HepG2 (cell line): ENCODE results near the gene OLR1. TPM values are rescaled to one million over a fixed set of nuclear protein-coding genes. Genes with fewer than 3 reads are reported as not detected.
"Not testable (repeated sequence)": the region's sequence is repeated elsewhere in the genome, so short reads cannot be mapped to it uniquely, and the experiment has no call there.

Source experiments
- ATAC-seq: fragments of 200-7000 bp; cut with Tn5 transposase; 3 replicates; pipeline ENCODE4 v1.9.1; 2020; ENCODE audit warnings: mild to moderate bottlenecking, moderate library complexity
- BruUV-seq: library from RNA; stranded (reverse); fragments of 400-500 nt; replicated peaks from 2 replicates; lab custom pipeline; 2021; lab: Mats Ljungman, UMichigan
- CTCF ChIA-PET: fragments of 300-600 bp; formaldehyde crosslinking; extraction: SDS; loops from one replicate; lab custom pipeline; 2021; ENCODE audit warnings: low total read pairs, inconsistent platforms, low intra/inter-chr PET ratio; lab: Yijun Ruan, JAX
- POLR2A ChIA-PET: fragments of 350-600 bp; sonication (Branson Sonifier 250); formaldehyde crosslinking; loops from one replicate; lab custom pipeline; 2020; ENCODE audit warnings: antibody characterized with exemption, inconsistent platforms; lab: Yijun Ruan, JAX
- DNase-seq: peaks from one replicate; pipeline ENCODE4 v3.0.0-alpha.2; 2015; ENCODE audit warnings: low spot score
- FAIRE-seq: peaks from 3 replicates; lab custom pipeline; 2011; peaks lifted over from hg19 to GRCh38; lab: Jason Lieb, UNC
- H2AFZ ChIP-seq: one replicate; pipeline ENCODE4 v1.6.1; 2011; ENCODE audit warnings: low read length, inconsistent platforms
- H3K27ac ChIP-seq: fragments of 300-600 bp; 3 replicates; pipeline ENCODE4 v1.8.0; 2011; ENCODE audit warnings: mixed run types, mild to moderate bottlenecking, mixed read lengths, low read length, inconsistent platforms; ENCODE audit not compliant: insufficient read depth; ENCODE audit errors: extremely low read length
- H3K27me3 ChIP-seq, 2 experiments: fragments of 200-600 bp in 1 of 2; 2 replicates in 1 of 2; 3 replicates in 1 of 2; pipeline versions ENCODE4 v1.6.0 to v1.8.0; 2011; ENCODE audit warnings: low read length in 2 of 2, mild to moderate bottlenecking in 2 of 2, moderate library complexity in 2 of 2, inconsistent platforms in 1 of 2; ENCODE audit not compliant: insufficient read depth in 2 of 2, control insufficient read depth in 1 of 2
- H3K36me3 ChIP-seq, 2 experiments: fragments of 200-600 bp in 1 of 2; replicated peaks in 1 of 2; 2 replicates in 1 of 2; 3 replicates in 1 of 2; pipeline versions ENCODE4 v1.5.1 to v1.8.0; 2011; ENCODE audit warnings: low read length in 2 of 2, inconsistent platforms in 1 of 2; ENCODE audit not compliant: insufficient read depth in 2 of 2, control insufficient read depth in 1 of 2
- H3K4me1 ChIP-seq: 2 replicates; pipeline ENCODE4 v1.5.1; 2012; ENCODE audit warnings: low read length, inconsistent platforms; ENCODE audit not compliant: insufficient read depth
- H3K4me2 ChIP-seq: 2 replicates; pipeline ENCODE4 v1.6.0; 2011; ENCODE audit warnings: low read depth, low read length, inconsistent platforms
- H3K4me3 ChIP-seq, 3 experiments: fragments of 200-600 bp in 1 of 3; sonication (generic), shearing (Covaris generic) in 1 of 3; replicated peaks in 1 of 3; 2 replicates each; pipeline ENCODE4 v1.5.1; 2011 to 2016; ENCODE audit warnings: low read length in 3 of 3, inconsistent platforms in 2 of 3, low read depth in 2 of 3, mild to moderate bottlenecking in 2 of 3, control low read depth in 1 of 3, mixed read lengths in 1 of 3; ENCODE audit not compliant: insufficient read depth in 1 of 3
- H3K79me2 ChIP-seq: one replicate; pipeline ENCODE4 v1.6.1; 2011; ENCODE audit warnings: low read length, inconsistent platforms; ENCODE audit not compliant: insufficient read depth
- H3K9ac ChIP-seq: 2 replicates; pipeline ENCODE4 v1.6.0; 2011; ENCODE audit warnings: mild to moderate bottlenecking, low read depth, low read length, inconsistent platforms; ENCODE audit not compliant: insufficient read depth
- H3K9me3 ChIP-seq: 2 replicates; pipeline ENCODE4 v1.5.1; 2012; ENCODE audit warnings: mild to moderate bottlenecking, low read length
- H4K20me1 ChIP-seq: 2 replicates; pipeline ENCODE4 v1.6.0; 2011; ENCODE audit warnings: inconsistent platforms, mild to moderate bottlenecking, low read length, moderate library complexity; ENCODE audit not compliant: insufficient read depth
- CERS6 ChIP-seq: sonication (generic); formaldehyde crosslinking; IDR thresholded peaks from 2 replicates; pipeline ENCODE4 v1.5.0; 2020; ENCODE audit warnings: missing genetic modification reagents
- CHCHD3 ChIP-seq: sonication (generic); formaldehyde crosslinking; IDR thresholded peaks from 2 replicates; pipeline ENCODE4 v1.8.0; 2022; ENCODE audit warnings: mild to moderate bottlenecking, missing genetic modification reagents, moderate library complexity
- HNRNPUL1 ChIP-seq: fragments of 200-400 bp; formaldehyde crosslinking; IDR thresholded peaks from 2 replicates; pipeline ENCODE4 v1.6.1; 2017; ENCODE audit warnings: low read depth, mild to moderate bottlenecking, low read length, moderate library complexity
- ISX ChIP-seq: sonication (generic); formaldehyde crosslinking; conservative IDR thresholded peaks from 2 replicates; pipeline ENCODE4 v1.5.0; 2020; ENCODE audit warnings: missing genetic modification reagents
- MTA1 ChIP-seq: sonication (generic); formaldehyde crosslinking; IDR thresholded peaks from 2 replicates; pipeline ENCODE4 v1.4.0; 2020; ENCODE audit warnings: missing genetic modification reagents, mild to moderate bottlenecking, borderline replicate concordance
- MYPOP ChIP-seq: sonication (generic); formaldehyde crosslinking; IDR thresholded peaks from 2 replicates; pipeline ENCODE4 v1.8.1; 2023; ENCODE audit warnings: mild to moderate bottlenecking, moderate library complexity, missing genetic modification reagents
- REXO4 ChIP-seq: sonication (generic); formaldehyde crosslinking; IDR thresholded peaks from 2 replicates; pipeline ENCODE4 v1.8.0; 2022; ENCODE audit warnings: missing genetic modification reagents, mild to moderate bottlenecking, borderline replicate concordance
- TAF1 ChIP-seq: sonication (generic); formaldehyde crosslinking; IDR thresholded peaks from 2 replicates; pipeline ENCODE4 v1.4.0; 2020; ENCODE audit warnings: missing genetic modification reagents
- TERF1 ChIP-seq: sonication (generic); formaldehyde crosslinking; IDR thresholded peaks from 2 replicates; pipeline ENCODE4 v1.8.0; 2022; ENCODE audit warnings: mild to moderate bottlenecking, missing genetic modification reagents, moderate library complexity
- TRIM22 ChIP-seq: fragments of 450-650 bp; IDR thresholded peaks from 2 replicates; pipeline ENCODE4 v1.6.1; 2017
- XBP1 ChIP-seq: sonication (generic); formaldehyde crosslinking; IDR thresholded peaks from 2 replicates; pipeline ENCODE4 v1.5.0; 2020; ENCODE audit warnings: missing genetic modification reagents
- ZNF256 ChIP-seq: sonication (generic); formaldehyde crosslinking; conservative IDR thresholded peaks from 2 replicates; pipeline ENCODE4 v1.4.0; 2020; ENCODE audit warnings: missing genetic modification reagents
- ZNF720 ChIP-seq: sonication (generic); formaldehyde crosslinking; IDR thresholded peaks from 2 replicates; pipeline ENCODE4 v1.4.0; 2020; ENCODE audit warnings: missing genetic modification reagents
- WGBS: methylation state at CpG from one replicate; pipeline ENCODE4 v1.1.6; 2017; ENCODE audit warnings: low lambda C conversion rate; 5-methylcytosine and 5-hydroxymethylcytosine counted together
- in situ Hi-C: cut with HindIII; loops from 2 replicates; pipeline ENCODE4 v1.10.0; 2017; ENCODE audit warnings: low pct_unique_long_range_greater_than_20kb; ENCODE audit not compliant: extremely low pct_ligation_motif_present
- intact Hi-C: fragments of 100-400 bp; cut with micrococcal nuclease; formaldehyde crosslinking; loops from one replicate; pipeline ENCODE4 v1.10.0; 2022; ENCODE audit not compliant: unreplicated experiment
- polyA plus RNA-seq, 8 experiments: library from polyadenylated mRNA; depleted of rRNA in 3 of 8; stranded (reverse) in 7 of 8; unstranded in 1 of 8; fragments of >200 nt; fragmentation: Illumina TruSeq in 4 of 8; extraction: Trizol in 4 of 8; gene quantifications; 2 replicates each; pipeline versions ENCODE4 v1.2.1 to v1.2.3, GENCODE V29; 2011 to 2016; ENCODE audit warnings: low read depth in 4 of 8, missing spikeins in 1 of 8, mixed read lengths in 1 of 8; ENCODE audit not compliant: insufficient read depth in 1 of 8
- total RNA-seq, 5 experiments: library from RNA; depleted of rRNA; stranded (reverse); fragments of >200 nt; fragmentation: Illumina TruSeq; extraction: Trizol; gene quantifications; 2 replicates each; pipeline ENCODE4 v1.2.3, GENCODE V29; 2016; ENCODE audit warnings: low read depth in 1 of 5

The OLR1 gene
- total and polyA plus RNA-seq, 2 of the 13 experiments (the other 11 are each of a cell fraction or from before 2014, with no cell fraction given) = not detected

- TF ChIP-seq REXO4 (CRISPR knock-in tag) = no peak
Measured at GRCh38 chr12:10218021-10218420, 46.1 kb upstream of the OLR1 start (continued).

GRCh38 chr12:10215946-10216345 lies 44.0 kb upstream of the OLR1 start:
- H3K27me3 ChIP-seq, DNase-seq, POLR2A ChIA-PET, CTCF ChIA-PET, H2AFZ ChIP-seq, H3K27ac ChIP-seq, H3K79me2 ChIP-seq, in situ Hi-C loops, H4K20me1 ChIP-seq, FAIRE-seq, H3K4me3 ChIP-seq, BruUV-seq, H3K4me2 ChIP-seq, ATAC-seq, intact Hi-C loops, H3K9ac ChIP-seq, H3K9me3 ChIP-seq: not testable (repeated sequence)
- peaks cover 0 to 11% of the 10 kb centered on the region in 2 experiments; a peak in 2 of 5 replicates for H3K36me3 ChIP-seq
- WGBS = 97% methylated on average over 13 of the region's 13 CpGs
- peaks cover 19% of the 10 kb centered on the region; the same call in 1 of the 2 replicates for H3K4me1 ChIP-seq

GRCh38 chr12:10215436-10215835 lies 43.5 kb upstream of the OLR1 start:
- no TSS peak for BruUV-seq
- no peaks in the 10 kb centered on the region; a peak in 1 of 5 replicates for H3K27me3 ChIP-seq
- H2AFZ ChIP-seq = no peak overlapping the region
- no peaks in the 10 kb centered on the region for H3K9me3 ChIP-seq
- peaks cover 19% of the 10 kb centered on the region; the same call in 1 of the 2 replicates for H3K4me1 ChIP-seq
- H3K4me3 ChIP-seq = no peak overlapping the region
- ATAC-seq (no peak), DNase-seq (no peak), FAIRE-seq (no peak)
- no peak overlapping the region for H3K27ac ChIP-seq
- H3K9ac ChIP-seq = no peak overlapping the region
- no peak overlapping the region; the same call in 1 of the 2 replicates for H3K4me2 ChIP-seq
- peaks cover 0 to 7% of the 10 kb centered on the region in 2 experiments; a peak in 2 of 5 replicates for H3K36me3 ChIP-seq
- CTCF ChIA-PET = no interaction called here
- intact Hi-C loops (no loop called here), in situ Hi-C loops (no loop called here)
- POLR2A ChIA-PET = no interaction called here
- no peaks in the 10 kb centered on the region for H4K20me1 ChIP-seq
- 94% methylated on average over 2 of the region's 2 CpGs for WGBS
- no peaks in the 10 kb centered on the region for H3K79me2 ChIP-seq
- no peak for TF ChIP-seq MTA1 (CRISPR knock-in tag)
- no peak for TF ChIP-seq TRIM22
- TF ChIP-seq TAF1 (CRISPR knock-in tag) = no peak
- TF ChIP-seq ISX (CRISPR knock-in tag) = no peak
- TF ChIP-seq HNRNPUL1 = no peak
- no peak for TF ChIP-seq MYPOP
- no peak for TF ChIP-seq CHCHD3 (CRISPR knock-in tag)
- TF ChIP-seq TERF1 (CRISPR knock-in tag) = no peak
- no peak for TF ChIP-seq ZNF256 (CRISPR knock-in tag)
- no peak for TF ChIP-seq CERS6
- no peak for TF ChIP-seq XBP1 (CRISPR knock-in tag)
- TF ChIP-seq ZNF720 = no peak
